ENCODE measurements around the gene PRR3.

Gene PRR3

DNA sequence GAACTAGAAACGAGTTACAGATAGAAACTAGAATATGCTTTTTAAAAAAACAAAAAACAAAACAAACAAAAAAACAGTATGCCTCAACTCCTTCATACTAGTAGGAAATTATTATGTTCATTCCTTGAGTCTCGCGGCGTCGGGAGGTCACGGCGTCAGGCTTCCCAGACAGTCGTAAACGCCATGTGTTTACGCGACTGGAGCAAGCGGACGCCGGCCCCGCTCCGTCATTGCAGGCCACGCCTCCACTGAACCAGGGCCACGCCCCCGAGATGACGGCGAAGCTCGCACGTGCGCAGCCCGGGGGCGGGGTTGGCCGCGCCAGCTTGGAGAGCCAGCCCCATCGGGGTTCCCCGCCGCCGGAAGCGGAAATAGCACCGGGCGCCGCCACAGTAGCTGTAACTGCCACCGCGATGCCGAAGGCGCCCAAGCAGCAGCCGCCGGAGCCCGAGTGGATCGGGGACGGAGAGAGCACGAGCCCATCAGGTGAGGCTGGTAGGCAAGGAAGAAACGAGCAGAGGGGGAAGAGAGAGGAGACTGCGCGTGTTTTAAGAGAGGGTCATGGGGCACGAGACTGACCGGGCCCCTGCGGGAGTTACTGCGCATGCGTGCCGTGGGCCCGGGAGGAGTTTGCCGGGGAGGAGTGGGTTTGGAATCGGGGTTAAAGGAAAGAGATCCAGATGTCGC, 14.1 kb downstream of the PRR3 start, which contains the start of gene ABCF1:
Gene ABCF1, plus strand, starts transcription at position 368 of the 687 bp plus-strand sequence. Its CDS starts 46 bp downstream, at position 414.
- DNase-seq (ENCODE audit: low read depth in 2 of 2), result peak; percentile 90 to 91

DNA sequence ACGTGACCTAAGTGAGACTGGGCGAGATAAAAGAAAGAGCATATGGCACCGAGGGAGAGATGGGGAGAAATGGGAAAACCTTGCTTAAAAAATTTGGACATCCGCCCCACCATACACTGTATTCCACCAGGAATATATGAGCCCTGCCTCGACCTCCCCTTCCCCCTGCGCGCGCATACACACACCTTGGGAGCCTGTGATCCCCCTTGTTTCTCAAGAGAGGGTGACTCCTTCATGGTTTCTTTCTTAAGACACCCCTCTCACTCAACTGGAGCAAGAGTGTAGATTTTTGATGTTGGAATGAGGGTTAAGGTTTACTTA, 14.6 kb downstream of the PRR3 start:
- no peak for DNase-seq (ENCODE audit: low read depth in 2 of 2)

- no peak for DNase-seq (ENCODE audit: low read depth in 2 of 2)
Observed at GRCh38 chr6:30572148-30572547, 15.1 kb downstream of the PRR3 start.

GRCh38 chr6:30573113-30573512, 16.0 kb downstream of the PRR3 start:
- no peak for DNase-seq (ENCODE audit: low read depth in 2 of 2)

DNA sequence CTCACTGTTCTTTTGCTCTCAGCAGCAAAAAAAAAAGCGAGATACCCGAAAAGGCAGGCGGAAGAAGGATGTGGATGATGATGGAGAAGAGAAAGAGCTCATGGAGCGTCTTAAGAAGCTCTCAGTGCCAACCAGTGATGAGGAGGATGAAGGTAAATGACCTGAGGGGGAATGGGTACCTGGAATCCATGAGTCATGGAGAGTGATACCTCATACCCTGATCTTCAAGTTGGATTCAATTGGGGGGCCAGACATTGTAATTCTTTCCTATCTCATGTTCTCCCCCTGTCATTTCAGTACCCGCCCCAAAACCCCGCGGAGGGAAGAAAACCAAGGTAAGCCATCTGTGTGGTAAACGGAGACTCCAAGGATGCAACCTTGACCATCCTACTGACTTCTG, 21.0 kb downstream of the PRR3 start:
- no peak for DNase-seq (ENCODE audit: low read depth in 2 of 2)

DNA sequence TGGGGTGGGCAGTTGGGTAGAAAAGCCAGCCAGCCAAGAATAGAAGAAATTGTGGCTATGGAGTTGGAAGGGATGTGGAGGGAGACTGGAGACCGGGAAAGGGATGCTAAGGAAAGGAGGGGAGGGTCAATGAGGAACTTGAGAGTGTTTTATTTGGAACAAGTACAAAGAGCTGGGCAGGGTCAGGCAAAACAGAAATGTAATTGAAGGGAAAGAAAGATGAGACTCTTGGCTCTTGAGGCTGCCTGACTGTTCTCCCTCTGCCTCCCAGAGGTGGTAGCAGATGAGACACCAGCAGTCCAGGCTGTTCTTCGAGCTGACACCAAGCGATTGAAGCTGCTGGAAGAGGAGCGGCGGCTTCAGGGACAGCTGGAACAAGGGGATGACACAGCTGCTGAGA, 26.8 kb downstream of the PRR3 start:
- DNase-seq (ENCODE audit: low read depth in 2 of 2), result no peak

DNA sequence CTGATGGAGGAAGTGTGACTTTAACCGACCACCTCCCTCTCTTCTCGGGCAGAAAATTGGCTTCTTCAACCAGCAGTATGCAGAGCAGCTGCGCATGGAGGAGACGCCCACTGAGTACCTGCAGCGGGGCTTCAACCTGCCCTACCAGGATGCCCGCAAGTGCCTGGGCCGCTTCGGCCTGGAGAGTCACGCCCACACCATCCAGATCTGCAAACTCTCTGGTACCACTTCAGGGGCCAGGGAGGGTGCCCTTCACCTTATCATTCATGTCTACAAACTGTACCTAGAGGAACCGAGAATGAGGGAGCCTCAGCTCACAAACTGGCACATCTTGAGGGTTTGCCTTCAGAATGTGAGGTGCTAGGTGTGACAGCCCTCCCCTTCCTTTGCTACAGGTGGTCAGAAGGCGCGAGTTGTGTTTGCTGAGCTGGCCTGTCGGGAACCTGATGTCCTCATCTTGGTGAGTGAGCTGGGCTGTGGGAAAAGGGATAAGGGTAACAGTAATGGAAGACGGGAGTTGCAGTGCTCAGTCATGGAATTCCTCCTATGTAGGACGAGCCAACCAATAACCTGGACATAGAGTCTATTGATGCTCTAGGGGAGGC, 32.8 kb downstream of the PRR3 start:
- no peak for DNase-seq (ENCODE audit: low read depth in 2 of 2)

- DNase-seq (ENCODE audit: low read depth in 2 of 2), result no peak
Observed at GRCh38 chr6:30590509-30590908, 33.4 kb downstream of the PRR3 start.

DNA sequence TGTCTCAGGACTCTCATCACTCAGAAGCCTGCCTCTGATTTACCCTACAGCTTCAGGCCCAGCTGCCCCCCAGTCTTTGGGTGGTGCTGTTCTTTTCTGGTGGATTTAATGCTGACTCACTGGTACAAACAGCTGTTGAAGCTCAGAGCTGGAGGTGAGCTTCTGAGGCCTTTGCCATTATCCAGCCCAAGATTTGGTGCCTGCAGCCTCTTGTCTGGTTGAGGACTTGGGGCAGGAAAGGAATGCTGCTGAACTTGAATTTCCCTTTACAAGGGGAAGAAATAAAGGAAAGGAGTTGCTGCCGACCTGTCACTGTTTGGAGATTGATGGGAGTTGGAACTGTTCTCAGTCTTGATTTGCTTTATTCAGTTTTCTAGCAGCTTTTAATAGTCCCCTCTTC, 33.9 kb downstream of the PRR3 start:
- DNase-seq (ENCODE audit: low read depth in 2 of 2), result no peak

- DNase-seq (ENCODE audit: low read depth in 2 of 2), result no peak
Observed at GRCh38 chr6:30592287-30592686, 35.2 kb downstream of the PRR3 start.

- DNase-seq (ENCODE audit: low read depth in 2 of 2), result peak in 1 of 2 experiments; percentile 42
Observed at GRCh38 chr6:30597315-30598144, 40.4 kb downstream of the PRR3 start.

- DNase-seq (ENCODE audit: low read depth in 2 of 2), result no peak
Observed at GRCh38 chr6:30598912-30599624, 42.0 kb downstream of the PRR3 start.

DNA sequence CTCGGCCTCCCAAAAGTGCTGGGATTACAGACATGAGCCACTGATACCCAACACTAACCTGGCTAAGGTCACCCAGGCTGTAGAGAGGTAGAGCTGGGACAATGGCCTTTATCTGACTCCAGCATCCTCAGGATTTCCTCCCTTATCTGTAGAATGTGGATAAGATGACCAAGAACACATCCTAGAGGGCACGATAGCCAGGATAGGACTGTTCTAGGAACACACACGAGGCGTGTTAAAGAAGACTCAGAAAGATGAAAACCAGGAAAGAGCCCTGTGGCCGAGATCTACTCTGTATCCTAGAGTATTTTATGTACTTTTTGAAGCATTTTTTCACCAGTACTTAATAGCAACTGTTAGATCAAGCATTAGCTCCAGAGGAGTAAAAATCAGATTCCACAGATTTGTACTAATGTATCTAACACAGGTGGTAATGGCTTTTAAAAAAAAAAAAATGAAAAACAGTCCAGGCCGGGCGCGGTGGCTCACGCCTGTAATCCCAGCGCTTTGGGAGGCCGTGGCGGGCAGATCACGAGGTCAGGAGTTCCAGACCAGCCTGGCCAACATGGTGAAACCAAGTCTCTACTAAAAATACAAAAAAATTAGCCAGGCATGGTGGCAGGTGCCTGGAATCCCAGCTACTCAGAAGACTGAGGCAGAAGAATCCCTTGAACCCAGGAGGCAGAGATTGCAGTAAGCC, 42.7 kb downstream of the PRR3 start:
- no peak for DNase-seq (ENCODE audit: low read depth in 2 of 2)

DNA sequence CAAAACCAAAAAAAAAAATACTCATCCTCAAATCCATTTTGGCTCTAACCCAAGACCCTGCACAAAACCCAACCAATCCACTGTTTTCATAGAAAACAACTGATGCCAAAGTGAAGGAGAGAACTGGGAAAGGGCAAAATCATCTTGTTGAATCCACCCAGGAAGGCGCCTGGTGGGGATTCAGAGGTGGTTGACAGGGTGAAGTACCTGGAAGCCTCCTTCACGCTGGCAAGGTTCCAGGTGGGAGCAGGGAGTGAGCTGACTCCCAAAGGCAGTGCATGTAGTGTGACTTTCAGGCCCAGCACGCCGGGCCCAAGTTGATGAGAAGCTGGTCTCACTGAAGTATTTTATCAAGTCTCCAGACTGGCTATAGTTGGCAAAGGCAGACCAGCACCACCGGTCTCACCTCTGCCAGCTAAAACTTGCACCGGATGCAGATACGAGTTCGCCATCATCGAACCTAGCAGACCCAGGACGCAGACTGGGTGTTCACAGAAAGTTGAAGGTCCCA, 43.4 kb downstream of the PRR3 start:
- DNase-seq (ENCODE audit: low read depth in 2 of 2), result no peak

DNA sequence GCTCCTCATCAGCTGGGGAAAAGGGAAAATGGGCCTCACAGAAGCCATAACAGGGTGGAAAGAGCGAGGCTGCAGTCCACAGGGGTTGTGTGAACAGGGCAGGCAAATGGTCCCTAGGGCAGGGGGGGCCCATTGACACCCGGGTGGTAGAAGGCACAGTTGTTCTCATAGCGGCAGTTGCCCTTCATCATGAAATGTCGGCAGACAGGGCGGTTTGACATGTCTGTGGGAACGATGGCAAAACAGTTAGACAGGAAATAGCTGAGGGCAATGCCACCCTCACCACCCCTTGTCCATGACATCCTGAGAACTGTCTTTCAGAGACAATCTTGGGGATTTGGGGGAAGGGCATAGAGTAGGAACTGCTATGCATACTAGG, 44.3 kb downstream of the PRR3 start:
- no peak for DNase-seq (ENCODE audit: low read depth in 2 of 2)

DNA sequence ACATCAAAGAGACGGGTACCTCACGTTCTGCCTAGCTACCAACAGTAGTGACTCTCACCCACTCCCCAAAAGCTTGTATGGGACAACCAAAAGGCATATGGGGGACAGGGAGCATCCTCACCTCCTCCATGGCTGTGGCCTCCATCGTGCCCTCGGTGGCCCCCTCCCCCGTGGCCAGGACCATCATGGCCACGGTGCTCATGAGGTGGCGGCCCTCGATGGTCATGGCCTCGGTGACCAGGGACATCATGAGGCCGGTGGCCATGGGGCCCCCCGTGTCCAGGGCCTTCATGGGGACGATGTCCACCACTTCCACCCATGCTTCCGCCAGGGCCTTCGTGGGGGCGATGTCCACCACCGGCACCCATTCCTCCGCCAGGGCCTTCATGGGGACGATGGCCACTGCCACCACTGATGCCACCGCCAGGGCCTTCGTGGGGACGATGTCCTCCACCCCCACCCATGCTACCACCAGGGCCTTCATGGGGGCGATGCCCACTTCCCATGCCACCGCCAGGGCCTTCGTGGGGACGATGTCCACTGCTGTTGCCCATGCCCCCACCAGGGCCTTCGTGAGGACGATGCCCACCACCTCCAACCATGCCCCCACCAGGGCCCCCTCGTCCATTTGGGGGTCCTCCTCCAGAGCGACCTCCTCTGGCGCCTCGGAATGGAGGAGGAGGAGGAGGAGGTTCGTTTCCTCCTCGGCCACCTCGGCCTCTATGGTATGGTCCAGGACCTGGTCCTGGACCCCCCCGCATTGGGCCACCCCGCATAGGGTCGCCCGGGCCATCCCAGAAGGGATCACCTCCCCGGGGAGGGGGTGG, 44.9 kb downstream of the PRR3 start:
- DNase-seq (ENCODE audit: low read depth in 2 of 2), result no peak

DNA sequence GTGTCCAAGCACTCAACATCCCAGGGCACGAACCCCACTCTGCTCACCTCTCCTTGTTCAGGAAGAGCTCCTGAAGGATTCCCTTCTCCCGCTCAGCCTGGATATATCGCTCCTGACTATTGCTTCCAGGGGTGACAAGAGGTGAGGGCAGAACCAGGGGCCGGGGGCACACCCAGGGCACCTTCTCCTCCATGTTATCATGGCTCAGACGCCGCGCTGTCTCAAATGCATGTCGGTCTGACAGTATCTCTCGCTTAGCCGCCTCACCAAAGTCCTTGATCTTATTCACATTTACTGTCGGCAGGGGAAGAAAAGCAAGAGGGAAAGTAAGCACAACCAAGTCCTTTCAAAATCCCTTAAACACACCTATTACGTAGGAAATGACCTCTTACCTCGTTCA, 46.9 kb downstream of the PRR3 start:
- DNase-seq (ENCODE audit: low read depth in 2 of 2), result no peak

- DNase-seq (ENCODE audit: low read depth in 2 of 2), result no peak
Observed at GRCh38 chr6:30610065-30610464, 53.0 kb downstream of the PRR3 start.

DNA sequence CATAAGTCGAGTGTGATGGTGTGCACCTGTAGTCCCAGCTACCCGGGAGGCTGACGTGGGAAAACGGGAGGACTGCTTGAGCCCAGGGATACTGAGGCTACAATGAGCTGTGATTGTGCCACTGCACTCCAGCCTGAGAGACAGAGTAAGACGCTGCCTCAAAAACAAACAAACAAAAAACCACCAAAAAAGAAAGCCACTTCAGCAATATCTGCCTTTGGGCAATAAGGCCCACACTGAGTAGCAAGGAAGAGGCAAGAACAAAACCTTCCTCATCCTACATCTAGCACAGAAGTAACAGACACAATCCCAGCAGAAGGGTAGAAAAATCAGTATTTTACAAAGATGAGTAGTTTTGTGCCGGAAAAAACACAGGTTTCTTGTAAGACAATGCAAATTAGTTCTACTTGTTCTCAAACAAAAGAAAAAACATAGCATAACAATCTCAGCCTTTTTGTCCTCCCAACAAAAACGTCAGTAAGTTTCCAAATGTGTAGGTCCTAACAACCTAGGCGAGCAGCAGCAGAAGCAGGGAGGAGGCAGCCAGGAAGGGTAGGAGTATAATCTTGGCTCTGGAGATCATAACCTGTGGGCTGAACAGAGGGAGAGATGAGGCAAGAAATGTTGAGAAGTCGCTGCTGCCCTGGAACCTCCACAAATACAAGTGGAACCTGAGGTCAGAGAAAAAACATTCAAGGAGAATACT, 54.2 kb downstream of the PRR3 start:
- DNase-seq (ENCODE audit: low read depth in 2 of 2), result no peak

- no peak for DNase-seq (ENCODE audit: low read depth in 2 of 2)
Observed at GRCh38 chr6:30611856-30612194, 54.7 kb downstream of the PRR3 start.
